NCI-H69 (cell line): ENCODE measurements around the gene SEL1L3.

Experiments
- DNase-seq: peaks from one replicate; lab custom pipeline; 2025; lab: John Stamatoyannopoulos, UW

SEL1L3 gene

GRCh38 chr4:25792200-25792791 lies 70.5 kb downstream of the SEL1L3 start:
- peak; percentile 66 for DNase-seq

GRCh38 chr4:25790024-25790423 lies 72.8 kb downstream of the SEL1L3 start:
- DNase-seq = no peak

GRCh38 chr4:25788703-25789238 lies 74.0 kb downstream of the SEL1L3 start:
- no peak for DNase-seq

GRCh38 chr4:25786497-25787065 lies 76.2 kb downstream of the SEL1L3 start:
- no peak for DNase-seq

GRCh38 chr4:25783943-25784342 lies 78.8 kb downstream of the SEL1L3 start:
- DNase-seq = no peak

- no peak for DNase-seq
These were observed 79.7 kb downstream of the SEL1L3 start for GRCh38 chr4:25783126-25783525.

- no peak for DNase-seq
These were observed 80.3 kb downstream of the SEL1L3 start for GRCh38 chr4:25782482-25782881.

GRCh38 chr4:25779021-25779420 lies 83.8 kb downstream of the SEL1L3 start:
- DNase-seq = no peak

GRCh38 chr4:25776795-25777194 lies 86.0 kb downstream of the SEL1L3 start:
- DNase-seq = no peak

- no peak for DNase-seq
These were observed 87.6 kb downstream of the SEL1L3 start for GRCh38 chr4:25775166-25775565.

- DNase-seq = no peak
These were observed 89.4 kb downstream of the SEL1L3 start for GRCh38 chr4:25773358-25773757.

- DNase-seq = no peak
These were observed 91.1 kb downstream of the SEL1L3 start for GRCh38 chr4:25771672-25772071.

- DNase-seq = no peak
These were observed 91.9 kb downstream of the SEL1L3 start for GRCh38 chr4:25770847-25771246.

- no peak for DNase-seq
These were observed 93.5 kb downstream of the SEL1L3 start for GRCh38 chr4:25769251-25769650.

- peak; percentile 51 for DNase-seq
These were observed 94.7 kb downstream of the SEL1L3 start for GRCh38 chr4:25767877-25768725.

- DNase-seq = no peak
These were observed 102.2 kb downstream of the SEL1L3 start for GRCh38 chr4:25760518-25761157.

GRCh38 chr4:25760048-25760447 lies 102.7 kb downstream of the SEL1L3 start:
- no peak for DNase-seq

- no peak for DNase-seq
These were observed 103.7 kb downstream of the SEL1L3 start for GRCh38 chr4:25759101-25759500.

- no peak for DNase-seq
These were observed 105.3 kb downstream of the SEL1L3 start for GRCh38 chr4:25757452-25757851.

GRCh38 chr4:25756503-25756902 lies 106.3 kb downstream of the SEL1L3 start:
- no peak for DNase-seq

GRCh38 chr4:25755911-25756310 lies 106.9 kb downstream of the SEL1L3 start:
- no peak for DNase-seq

GRCh38 chr4:25753239-25753638 lies 109.5 kb downstream of the SEL1L3 start:
- no peak for DNase-seq

- no peak for DNase-seq
These were observed 111.9 kb downstream of the SEL1L3 start for GRCh38 chr4:25750874-25751273.
